T47D (cell line): ENCODE results near the gene CACNA1A.
"Not testable (repeated sequence)": the region's sequence is repeated elsewhere in the genome, so short reads cannot be mapped to it uniquely, and the experiment has no call there.

Experiments used
- DNase-seq, 2 experiments: peaks; one replicate each; pipeline versions ENCODE4 v3.0.0 to v3.0.0-alpha.2; 2011 to 2012; ENCODE audit warnings: low read depth in 1 of 2, low spot score in 1 of 2
- JUND ChIP-seq: IDR thresholded peaks from 2 replicates; pipeline ENCODE4 v1.6.1; 2012; ENCODE audit warnings: low read depth
- in situ Hi-C: cut with HindIII; loops from 2 replicates; pipeline ENCODE4 v1.10.0; 2016; ENCODE audit warnings: low sequenced_read_pairs, low pct_unique_long_range_greater_than_20kb

Gene CACNA1A

GRCh38 chr19:13436352-13436751 is 69.9 kb downstream of the CACNA1A start:
- no peak for DNase-seq
- TF ChIP-seq JUND = no peak
- in situ Hi-C loops = no loop called here

GRCh38 chr19:13430790-13431582 is 75.3 kb downstream of the CACNA1A start:
- no peak for TF ChIP-seq JUND
- in situ Hi-C loops = no loop called here
- DNase-seq = peak in 1 of 2 experiments; percentile 57

- in situ Hi-C loops = no loop called here
- DNase-seq = no peak
- no peak for TF ChIP-seq JUND
These were observed 76.7 kb downstream of the CACNA1A start for GRCh38 chr19:13429563-13429962.

GRCh38 chr19:13428352-13428751 is 77.9 kb downstream of the CACNA1A start:
- in situ Hi-C loops = no loop called here
- DNase-seq = peak in 1 of 2 experiments; percentile 14
- TF ChIP-seq JUND = no peak

- no peak for TF ChIP-seq JUND
- no peak for DNase-seq
- in situ Hi-C loops = no loop called here
These were observed 78.8 kb downstream of the CACNA1A start for GRCh38 chr19:13427273-13428051.

GRCh38 chr19:13425875-13426274 is 80.4 kb downstream of the CACNA1A start:
- DNase-seq, in situ Hi-C loops: not testable (repeated sequence)

GRCh38 chr19:13425151-13425550 is 81.1 kb downstream of the CACNA1A start:
- DNase-seq = no peak
- no peak for TF ChIP-seq JUND
- in situ Hi-C loops = no loop called here

GRCh38 chr19:13420780-13421179 is 85.5 kb downstream of the CACNA1A start:
- TF ChIP-seq JUND = no peak
- in situ Hi-C loops = no loop called here
- no peak for DNase-seq

GRCh38 chr19:13417054-13417453 is 89.2 kb downstream of the CACNA1A start:
- TF ChIP-seq JUND = no peak
- in situ Hi-C loops = no loop called here
- no peak for DNase-seq

GRCh38 chr19:13411899-13412298 is 94.4 kb downstream of the CACNA1A start:
- TF ChIP-seq JUND = no peak
- no peak for DNase-seq
- in situ Hi-C loops = no loop called here

- no peak for TF ChIP-seq JUND
- no peak for DNase-seq
- in situ Hi-C loops = no loop called here
These were observed 95.3 kb downstream of the CACNA1A start for GRCh38 chr19:13410946-13411345.

GRCh38 chr19:13408889-13409518 is 97.3 kb downstream of the CACNA1A start:
- DNase-seq = no peak

GRCh38 chr19:13404236-13404635 is 102.0 kb downstream of the CACNA1A start:
- no peak for DNase-seq
- in situ Hi-C loops = no loop called here
- no peak for TF ChIP-seq JUND

More at GRCh38 chr19:13408889-13409518, 97.3 kb downstream of the CACNA1A start:
- in situ Hi-C loops = no loop called here
- no peak for TF ChIP-seq JUND
